Regular cardiac myocyte (primary cell): Measurements from ENCODE around the gene CASP3. TPM values are rescaled to one million over a fixed set of nuclear protein-coding genes. Genes with fewer than 3 reads are reported as not detected.

Source experiments
- total RNA-seq: library from RNA; depleted of rRNA; stranded (reverse); fragments of >200 nt; gene quantifications from 2 replicates; pipeline ENCODE4 v1.2.3, GENCODE V29; 2014

CASP3 gene
- total RNA-seq, result 34.7 and 50.6 TPM in 2 replicates

GRCh38 chr4:184649026-184649970 lies at the start of gene CASP3, which contains the start of gene PRIMPOL:
TSS of gene CASP3 (minus strand) at chr4:184649447. CDS start at chr4:184638453, 10,994 bp downstream.
TSS of gene PRIMPOL (plus strand) at chr4:184649738. CDS start at chr4:184657141, 7,403 bp downstream.

Other genes starting within 250 kb of the CASP3 start
- gene IRF2, start 174.9 kb downstream of the CASP3 start, total RNA-seq, result 23.2 and 40.0 TPM in 2 replicates
- gene PRIMPOL, start 291 bp upstream of the CASP3 start, total RNA-seq, result 16.3 and 22.3 TPM in 2 replicates
- gene CENPU, start 84.6 kb upstream of the CASP3 start, total RNA-seq, result 5.6 and 41.0 TPM in 2 replicates
- 29.7 and 30.7 TPM in 2 replicates for gene ACSL1, start 176.5 kb upstream of the CASP3 start, total RNA-seq